A673 (cell line): ENCODE measurements around the gene HAL. TPM values are rescaled to one million over a fixed set of nuclear protein-coding genes. Genes with fewer than 3 reads are reported as not detected.

ENCODE experiments used
- BruUV-seq: library from RNA; stranded (reverse); fragments of 400-500 nt; replicated peaks from 2 replicates; lab custom pipeline; 2021; lab: Mats Ljungman, UMichigan
- CTCF ChIA-PET: fragments of 300-600 bp; sonication (Branson Sonifier 250); formaldehyde crosslinking; loops from one replicate; lab custom pipeline; 2022; ENCODE audit warnings: antibody characterized with exemption; lab: Charles Lee
- POLR2A ChIA-PET: fragments of 300-600 bp; sonication (Branson Sonifier 250); formaldehyde crosslinking; loops from one replicate; lab custom pipeline; 2022; ENCODE audit warnings: antibody characterized with exemption; ENCODE audit not compliant: low non-redundant PET; lab: Charles Lee
- DNase-seq: peaks from one replicate; pipeline ENCODE4 v3.0.0-alpha.2; 2015; ENCODE audit warnings: low spot score
- H3K27ac ChIP-seq: fragments of 200-600 bp; sonication (generic); 2 replicates; pipeline ENCODE4 v1.5.1; 2016; ENCODE audit warnings: mixed run types, low read depth, mild to moderate bottlenecking, mixed read lengths, antibody characterized with exemption, low read length; ENCODE audit not compliant: poor library complexity, severe bottlenecking
- H3K27me3 ChIP-seq: fragments of 200-600 bp; sonication (generic); replicated peaks from 2 replicates; pipeline ENCODE4 v1.6.1; 2017; ENCODE audit warnings: mixed run types, low read depth, mild to moderate bottlenecking, mixed read lengths, antibody characterized with exemption, low read length; ENCODE audit not compliant: insufficient read depth, poor library complexity
- H3K36me3 ChIP-seq: fragments of 200-600 bp; sonication (generic); 2 replicates; pipeline ENCODE4 v1.6.1; 2016; ENCODE audit warnings: mixed run types, mild to moderate bottlenecking, mixed read lengths, antibody characterized with exemption, low read length; ENCODE audit not compliant: insufficient read depth, poor library complexity, severe bottlenecking
- H3K4me1 ChIP-seq: fragments of 200-600 bp; sonication (generic); 2 replicates; pipeline ENCODE4 v1.6.1; 2017; ENCODE audit warnings: mixed run types, mild to moderate bottlenecking, mixed read lengths, antibody characterized with exemption, low read length; ENCODE audit not compliant: insufficient read depth, poor library complexity, severe bottlenecking
- H3K4me3 ChIP-seq: fragments of 200-600 bp; sonication (generic); 2 replicates; pipeline ENCODE4 v1.5.1; 2016; ENCODE audit warnings: low read depth, mixed run types, mild to moderate bottlenecking, mixed read lengths, low read length; ENCODE audit not compliant: poor library complexity, severe bottlenecking
- H3K9me3 ChIP-seq: fragments of 200-600 bp; sonication (generic); 2 replicates; pipeline ENCODE4 v1.6.1; 2016; ENCODE audit warnings: mixed run types, low read depth, mild to moderate bottlenecking, mixed read lengths, antibody characterized with exemption, low read length; ENCODE audit not compliant: poor library complexity, severe bottlenecking
- EZH2 ChIP-seq: fragments of 200-600 bp; sonication (generic); IDR thresholded peaks from 2 replicates; pipeline ENCODE4 v1.6.1; 2017; ENCODE audit warnings: borderline replicate concordance, low read depth, mild to moderate bottlenecking, mixed read lengths, antibody characterized with exemption, low read length; ENCODE audit not compliant: poor library complexity, severe bottlenecking
- intact Hi-C: fragments of 100-400 bp; cut with micrococcal nuclease; formaldehyde crosslinking; loops from one replicate; pipeline ENCODE4 v1.10.0; 2022; ENCODE audit not compliant: unreplicated experiment
- total RNA-seq: library from RNA; stranded (reverse); gene quantifications from 2 replicates; pipeline ENCODE4 v1.2.3, GENCODE V29; 2021
- TF ChIP-seq, protein P1 (sequence below): fragments of 300-800, 200-600 bp; sonication (generic); conservative IDR thresholded peaks from 2 replicates; pipeline ENCODE4 v1.5.1; 2017; ENCODE audit warnings: low read depth, mild to moderate bottlenecking, antibody characterized with exemption, low read length, moderate library complexity, mixed read lengths

The HAL gene
- total RNA-seq, 1 experiment from 2014 or later: 1.6 TPM

- no peak overlapping the region for H3K4me3 ChIP-seq
- intact Hi-C loops: no loop called here
- no peaks in the 10 kb centered on the region for H3K27me3 ChIP-seq
- H3K27ac ChIP-seq: no peak overlapping the region
- no TSS peak for BruUV-seq
- no peak for DNase-seq
- H3K4me1 ChIP-seq: peaks cover 3% of the 10 kb centered on the region
- TF ChIP-seq EZH2: no peak
- TF ChIP-seq, protein P1, sequence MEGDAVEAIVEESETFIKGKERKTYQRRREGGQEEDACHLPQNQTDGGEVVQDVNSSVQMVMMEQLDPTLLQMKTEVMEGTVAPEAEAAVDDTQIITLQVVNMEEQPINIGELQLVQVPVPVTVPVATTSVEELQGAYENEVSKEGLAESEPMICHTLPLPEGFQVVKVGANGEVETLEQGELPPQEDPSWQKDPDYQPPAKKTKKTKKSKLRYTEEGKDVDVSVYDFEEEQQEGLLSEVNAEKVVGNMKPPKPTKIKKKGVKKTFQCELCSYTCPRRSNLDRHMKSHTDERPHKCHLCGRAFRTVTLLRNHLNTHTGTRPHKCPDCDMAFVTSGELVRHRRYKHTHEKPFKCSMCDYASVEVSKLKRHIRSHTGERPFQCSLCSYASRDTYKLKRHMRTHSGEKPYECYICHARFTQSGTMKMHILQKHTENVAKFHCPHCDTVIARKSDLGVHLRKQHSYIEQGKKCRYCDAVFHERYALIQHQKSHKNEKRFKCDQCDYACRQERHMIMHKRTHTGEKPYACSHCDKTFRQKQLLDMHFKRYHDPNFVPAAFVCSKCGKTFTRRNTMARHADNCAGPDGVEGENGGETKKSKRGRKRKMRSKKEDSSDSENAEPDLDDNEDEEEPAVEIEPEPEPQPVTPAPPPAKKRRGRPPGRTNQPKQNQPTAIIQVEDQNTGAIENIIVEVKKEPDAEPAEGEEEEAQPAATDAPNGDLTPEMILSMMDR: no peak
- H3K36me3 ChIP-seq: no peaks in the 10 kb centered on the region
- ChIA-PET CTCF (no interaction called here), POLR2A (no interaction called here)
- no peaks in the 10 kb centered on the region for H3K9me3 ChIP-seq
These were observed 39.5 kb downstream of the HAL start for GRCh38 chr12:95956557-95957145.

GRCh38 chr12:95955549-95956159, 40.5 kb downstream of the HAL start:
- H3K4me3 ChIP-seq: no peak overlapping the region
- H3K4me1 ChIP-seq: peaks cover 3% of the 10 kb centered on the region
- H3K9me3 ChIP-seq: no peaks in the 10 kb centered on the region
- ChIA-PET POLR2A (no interaction called here), CTCF (interaction anchor here (0.5 kb wide), 1 partner anchor 373 kb away, joined by 4 read pairs; no protein-coding TSS in a partner anchor)
- H3K27ac ChIP-seq: no peak overlapping the region
- TF ChIP-seq, protein P1: no peak
- no peak for TF ChIP-seq EZH2
- intact Hi-C loops: no loop called here
- H3K27me3 ChIP-seq: no peaks in the 10 kb centered on the region
- DNase-seq: no peak
- no peaks in the 10 kb centered on the region for H3K36me3 ChIP-seq
- no TSS peak for BruUV-seq

GRCh38 chr12:95953000-95953399, 43.1 kb downstream of the HAL start:
- ChIA-PET POLR2A (no interaction called here), CTCF (interaction anchor here (0.5 kb wide), 1 partner anchor 237 kb away, joined by 3 read pairs; no protein-coding TSS in a partner anchor)
- Histone ChIP-seq H3K36me3 (no peaks in the 10 kb centered on the region), H3K4me1 (peaks cover 3% of the 10 kb centered on the region), H3K27ac (no peak overlapping the region), H3K9me3 (no peaks in the 10 kb centered on the region), H3K4me3 (no peak overlapping the region), H3K27me3 (no peaks in the 10 kb centered on the region)
- BruUV-seq: no TSS peak
- intact Hi-C loops: no loop called here
- DNase-seq: peak; percentile 27
- TF ChIP-seq, protein P1: no peak
- TF ChIP-seq EZH2: no peak
